H9 (cell line): Measurements from ENCODE around the gene MAD1L1. TPM values are rescaled to one million over a fixed set of nuclear protein-coding genes. Genes with fewer than 3 reads are reported as not detected.

Source experiments
- DNase-seq: peaks from one replicate; pipeline ENCODE4 v3.0.0-alpha.2; 2017
- H2AFZ ChIP-seq: one replicate; pipeline ENCODE4 v1.6.1; 2013; ENCODE audit warnings: mild to moderate bottlenecking, low read length, control low read depth, moderate library complexity
- H2AK5ac ChIP-seq: 2 replicates; pipeline ENCODE4 v1.6.1; 2013; ENCODE audit warnings: low read length, control low read depth, mixed read lengths; ENCODE audit not compliant: insufficient read length
- H2BK120ac ChIP-seq: one replicate; pipeline ENCODE4 v1.6.1; 2013; ENCODE audit warnings: low read depth, mild to moderate bottlenecking, low read length, control low read depth, inconsistent platforms; ENCODE audit not compliant: poor library complexity, severe bottlenecking
- H2BK12ac ChIP-seq: 2 replicates; pipeline ENCODE4 v1.6.1; 2013; ENCODE audit warnings: low read length, control low read depth, mixed read lengths, low read depth; ENCODE audit not compliant: insufficient read length
- H2BK15ac ChIP-seq: 2 replicates; pipeline ENCODE4 v1.6.1; 2013; ENCODE audit warnings: low read depth, low read length, control low read depth
- H2BK20ac ChIP-seq: one replicate; pipeline ENCODE4 v1.6.1; 2013; ENCODE audit warnings: low read depth, mild to moderate bottlenecking, low read length, control low read depth, inconsistent platforms; ENCODE audit not compliant: poor library complexity, severe bottlenecking
- H2BK5ac ChIP-seq: 2 replicates; pipeline ENCODE4 v1.6.1; 2013; ENCODE audit warnings: low read length, control low read depth, mixed read lengths; ENCODE audit not compliant: insufficient read length
- H3K14ac ChIP-seq: 2 replicates; pipeline ENCODE4 v1.6.1; 2013; ENCODE audit warnings: low read length, control low read depth; ENCODE audit not compliant: insufficient read depth
- H3K18ac ChIP-seq: 2 replicates; pipeline ENCODE4 v1.6.1; 2013; ENCODE audit warnings: low read depth, mild to moderate bottlenecking, mixed read lengths, low read length, control low read depth; ENCODE audit not compliant: insufficient read length
- H3K23ac ChIP-seq: 2 replicates; pipeline ENCODE4 v1.6.1; 2013; ENCODE audit warnings: low read length, control low read depth, mixed read lengths, low read depth; ENCODE audit not compliant: insufficient read length
- H3K23me2 ChIP-seq: 2 replicates; pipeline ENCODE4 v1.6.1; 2013; ENCODE audit warnings: low read depth, mild to moderate bottlenecking, mixed read lengths, low read length, control low read depth; ENCODE audit not compliant: insufficient read length, poor library complexity, severe bottlenecking
- H3K27ac ChIP-seq: 2 replicates; pipeline ENCODE4 v1.5.1; 2013; ENCODE audit warnings: low read length, control low read depth, mixed read lengths, low read depth; ENCODE audit not compliant: insufficient read length
- H3K27me3 ChIP-seq: 2 replicates; pipeline ENCODE4 v1.6.1; 2013; ENCODE audit warnings: low read length, control low read depth, inconsistent platforms; ENCODE audit not compliant: insufficient read depth
- H3K4ac ChIP-seq: 2 replicates; pipeline ENCODE4 v1.6.1; 2013; ENCODE audit warnings: low read depth, mild to moderate bottlenecking, control low read depth, inconsistent platforms, low read length, moderate library complexity
- H3K4me1 ChIP-seq: 2 replicates; pipeline ENCODE4 v1.6.1; 2013; ENCODE audit warnings: low read length, control low read depth, inconsistent platforms; ENCODE audit not compliant: insufficient read depth
- H3K4me2 ChIP-seq: 2 replicates; pipeline ENCODE4 v1.6.1; 2013; ENCODE audit warnings: low read length, control low read depth, mixed read lengths; ENCODE audit not compliant: insufficient read length, insufficient read depth
- H3K56ac ChIP-seq: 2 replicates; pipeline ENCODE4 v1.6.1; 2013; ENCODE audit warnings: low read depth, mild to moderate bottlenecking, mixed read lengths, low read length, control low read depth; ENCODE audit not compliant: insufficient read length
- H3K79me1 ChIP-seq: 2 replicates; pipeline ENCODE4 v1.6.1; 2013; ENCODE audit warnings: low read depth, mild to moderate bottlenecking, moderate library complexity, low read length, control low read depth, inconsistent platforms; ENCODE audit not compliant: insufficient read depth, poor library complexity, severe bottlenecking
- H3K79me2 ChIP-seq: 2 replicates; pipeline ENCODE4 v1.6.1; 2013; ENCODE audit warnings: low read length, control low read depth, inconsistent platforms; ENCODE audit not compliant: insufficient read depth
- H3K9ac ChIP-seq: 2 replicates; pipeline ENCODE4 v1.6.1; 2013; ENCODE audit warnings: low read length, control low read depth, mixed read lengths; ENCODE audit not compliant: insufficient read length; ENCODE audit errors: extremely low read depth
- H3K9me3 ChIP-seq: one replicate; pipeline ENCODE4 v1.6.1; 2013; ENCODE audit warnings: low read depth, low read length, inconsistent platforms; ENCODE audit not compliant: control insufficient read depth
- H3T11ph ChIP-seq: one replicate; pipeline ENCODE4 v1.6.1; 2013; ENCODE audit warnings: mild to moderate bottlenecking, low read length, control low read depth, inconsistent platforms
- H4K20me1 ChIP-seq: one replicate; pipeline ENCODE4 v1.6.1; 2013; ENCODE audit not compliant: control insufficient read depth, insufficient read length, insufficient read depth
- H4K5ac ChIP-seq: 2 replicates; pipeline ENCODE4 v1.6.1; 2013; ENCODE audit warnings: low read depth, mild to moderate bottlenecking, mixed read lengths, low read length, control low read depth; ENCODE audit not compliant: insufficient read length
- H4K8ac ChIP-seq: replicated peaks from 2 replicates; pipeline ENCODE4 v1.6.1; 2013; ENCODE audit warnings: low read length, control low read depth, mixed read lengths, low read depth; ENCODE audit not compliant: insufficient read length
- H4K91ac ChIP-seq: 2 replicates; pipeline ENCODE4 v1.6.1; 2013; ENCODE audit warnings: low read depth, mild to moderate bottlenecking, moderate library complexity, mixed read lengths, low read length, control low read depth; ENCODE audit not compliant: insufficient read length
- H3K27ac Mint-ChIP-seq, 3 experiments: 2 replicates in 2 of 3; 3 replicates in 1 of 3; pipeline ENCODE4 v1.8.0; 2020 to 2021; ENCODE audit warnings: mixed read lengths in 3 of 3, mild to moderate bottlenecking in 1 of 3, moderate library complexity in 1 of 3
- H3K27me3 Mint-ChIP-seq: 2 replicates; pipeline ENCODE4 v1.8.0; 2021; ENCODE audit warnings: low read depth, mild to moderate bottlenecking, moderate library complexity, mixed read lengths
- H3K36me3 Mint-ChIP-seq, 3 experiments: 2 replicates in 2 of 3; 3 replicates in 1 of 3; pipeline ENCODE4 v1.8.0; 2020 to 2021; ENCODE audit warnings: low read depth in 3 of 3, mixed read lengths in 3 of 3; ENCODE audit not compliant: insufficient read depth in 1 of 3
- H3K4me1 Mint-ChIP-seq, 2 experiments: 2 replicates each; pipeline ENCODE4 v1.8.0; 2020; ENCODE audit warnings: mixed read lengths in 2 of 2
- H3K4me3 Mint-ChIP-seq, 2 experiments: 2 replicates in 1 of 2; 3 replicates in 1 of 2; pipeline ENCODE4 v1.8.0; 2020 to 2021; ENCODE audit warnings: mild to moderate bottlenecking in 2 of 2, mixed read lengths in 2 of 2, moderate library complexity in 1 of 2
- H3K9me3 Mint-ChIP-seq, 2 experiments: 2 replicates in 1 of 2; 3 replicates in 1 of 2; pipeline ENCODE4 v1.8.0; 2020; ENCODE audit warnings: mild to moderate bottlenecking in 2 of 2, mixed read lengths in 2 of 2, moderate library complexity in 1 of 2
- CTCF ChIP-seq: fragments of 200-600 bp; sonication (generic); conservative IDR thresholded peaks from 3 replicates; pipeline ENCODE4 v1.8.0; 2021; ENCODE audit warnings: antibody characterized with exemption, mild to moderate bottlenecking
- WGBS: extraction: QIAGEN DNeasy Blood & Tissue Kit; methylation state at CpG from one replicate; pipeline ENCODE4 v1.1.7; 2013; ENCODE audit warnings: missing lambda C conversion rate, low lambda C conversion rate, mixed read lengths; ENCODE audit not compliant: insufficient read length; ENCODE audit errors: extremely low coverage; 5-methylcytosine and 5-hydroxymethylcytosine counted together
- total RNA-seq: library from RNA; stranded (reverse); gene quantifications from 2 replicates; pipeline ENCODE4 v1.2.1, GENCODE V29; 2021

Gene MAD1L1
- total RNA-seq, 1 experiment from 2014 or later = 39.0 TPM

- H4K5ac ChIP-seq = no peak overlapping the region
- H3K4me1 ChIP-seq = no peaks in the 10 kb centered on the region; the same call in 1 of the 2 replicates
- no peak overlapping the region for H3K4ac ChIP-seq
- H3K14ac ChIP-seq = no peak overlapping the region; the same call in 1 of the 2 replicates
- H3K9me3 ChIP-seq = no peaks in the 10 kb centered on the region
- no peaks in the 10 kb centered on the region for H3K79me1 ChIP-seq
- H3K4me2 ChIP-seq = no peak overlapping the region
- H3K9ac ChIP-seq = no peak overlapping the region
- peak overlapping the region in 2 of 3 experiments; percentile 23 to 47; a peak in 1 of 7 replicates for H3K27ac Mint-ChIP-seq
- no CpG with 5 or more reads among the region's 6 CpGs for WGBS
- H3K23ac ChIP-seq = no peak overlapping the region
- no peak overlapping the region for H2AFZ ChIP-seq
- no peaks in the 10 kb centered on the region for H4K20me1 ChIP-seq
- TF ChIP-seq CTCF = no peak
- H3K27ac ChIP-seq = no peak overlapping the region
- no peak overlapping the region for H3K18ac ChIP-seq
- peaks cover 1 to 11% (median 10%) of the 10 kb centered on the region in 3 experiments; a peak in 5 of 7 replicates for H3K36me3 Mint-ChIP-seq
- no peak overlapping the region for H2BK5ac ChIP-seq
- H2BK12ac ChIP-seq = no peak overlapping the region
- H3T11ph ChIP-seq = no peak overlapping the region
- H2AK5ac ChIP-seq = no peak overlapping the region
- H3K79me2 ChIP-seq = no peaks in the 10 kb centered on the region
- H2BK20ac ChIP-seq = no peak overlapping the region
- peaks cover 8 to 26% of the 10 kb centered on the region in 2 experiments for H3K4me1 Mint-ChIP-seq
- no peaks in the 10 kb centered on the region for H3K27me3 ChIP-seq
- no peak overlapping the region for H2BK120ac ChIP-seq
- no peaks in the 10 kb centered on the region for H3K23me2 ChIP-seq
- no peak overlapping the region for H2BK15ac ChIP-seq
- no peak overlapping the region for H4K8ac ChIP-seq
- H4K91ac ChIP-seq = no peak overlapping the region
- no peaks in the 10 kb centered on the region for H3K27me3 Mint-ChIP-seq
- no peak overlapping the region for H3K4me3 Mint-ChIP-seq
- DNase-seq = no peak
- H3K9me3 Mint-ChIP-seq = no peaks in the 10 kb centered on the region
- no peak overlapping the region for H3K56ac ChIP-seq
These were observed 152.7 kb downstream of the MAD1L1 start for GRCh38 chr7:2080060-2080387.
